Measurements from ENCODE around the gene HBQ1. TPM values are rescaled to one million over a fixed set of nuclear protein-coding genes. Genes with fewer than 3 reads are reported as not detected.
A peak's percentile ranks its signal among the peaks of the same experiment; 100 is the strongest.
"Not testable (repeated sequence)": the region's sequence is repeated elsewhere in the genome, so short reads cannot be mapped to it uniquely, and the experiment has no call there.

HBQ1 gene
- total RNA-seq: not detected
- long read RNA-seq: 0 reads

DNA sequence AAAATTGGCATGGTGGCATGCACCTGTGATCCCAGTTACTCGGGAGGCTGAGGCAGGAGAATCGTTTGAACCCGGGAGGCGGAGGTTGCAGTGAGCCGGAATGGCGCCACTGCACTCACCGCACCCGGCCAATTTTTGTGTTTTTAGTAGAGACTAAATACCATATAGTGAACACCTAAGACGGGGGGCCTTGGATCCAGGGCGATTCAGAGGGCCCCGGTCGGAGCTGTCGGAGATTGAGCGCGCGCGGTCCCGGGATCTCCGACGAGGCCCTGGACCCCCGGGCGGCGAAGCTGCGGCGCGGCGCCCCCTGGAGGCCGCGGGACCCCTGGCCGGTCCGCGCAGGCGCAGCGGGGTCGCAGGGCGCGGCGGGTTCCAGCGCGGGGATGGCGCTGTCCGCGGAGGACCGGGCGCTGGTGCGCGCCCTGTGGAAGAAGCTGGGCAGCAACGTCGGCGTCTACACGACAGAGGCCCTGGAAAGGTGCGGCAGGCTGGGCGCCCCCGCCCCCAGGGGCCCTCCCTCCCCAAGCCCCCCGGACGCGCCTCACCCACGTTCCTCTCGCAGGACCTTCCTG lies at the start of gene HBQ1:
Gene HBQ1 (plus strand): TSS at position 359 of the 575 bp plus-strand sequence. CDS start 28 bp downstream, at position 387.
- intact Hi-C loops (cut with DNase I, micrococcal nuclease): loop anchor here in 1 of 2 donors (5.0 kb wide), 1 partner anchor 73 kb away; no protein-coding TSS in a partner anchor
- DNase-seq: no peak
- peak; percentile 23 for ATAC-seq

DNA sequence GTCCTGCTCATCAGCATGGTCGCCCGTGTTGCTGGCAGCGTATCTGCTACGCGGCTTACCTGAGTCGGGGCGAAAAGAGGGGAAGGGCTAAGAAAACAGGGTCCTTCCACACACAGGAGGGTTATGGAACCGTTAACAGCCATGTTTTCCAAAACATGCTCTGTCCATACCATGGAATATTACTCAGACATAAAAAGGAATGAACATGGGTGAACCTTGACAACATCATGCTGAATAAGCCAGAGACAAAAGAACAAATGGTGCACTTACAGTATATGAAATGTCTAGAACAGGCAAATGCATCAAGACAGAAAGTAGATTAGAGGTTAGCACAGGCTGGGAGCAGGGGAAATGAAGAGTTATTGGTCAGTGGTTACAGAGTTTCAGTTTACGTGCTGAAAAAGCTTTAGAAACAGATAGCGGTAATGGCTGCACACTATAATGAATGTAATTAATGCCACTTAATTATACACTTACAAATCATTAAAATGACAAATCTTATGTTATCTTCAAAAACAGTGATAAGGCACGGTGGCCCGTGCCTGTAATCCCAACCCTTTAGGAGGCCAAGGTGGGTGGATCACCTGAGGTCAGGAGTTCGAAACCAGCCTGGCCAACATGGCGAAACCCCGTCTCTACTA lies 49.6 kb upstream of the HBQ1 start:
- intact Hi-C loops (cut with DNase I, micrococcal nuclease): no loop called here
- DNase-seq: no peak
- no peak for ATAC-seq

DNA sequence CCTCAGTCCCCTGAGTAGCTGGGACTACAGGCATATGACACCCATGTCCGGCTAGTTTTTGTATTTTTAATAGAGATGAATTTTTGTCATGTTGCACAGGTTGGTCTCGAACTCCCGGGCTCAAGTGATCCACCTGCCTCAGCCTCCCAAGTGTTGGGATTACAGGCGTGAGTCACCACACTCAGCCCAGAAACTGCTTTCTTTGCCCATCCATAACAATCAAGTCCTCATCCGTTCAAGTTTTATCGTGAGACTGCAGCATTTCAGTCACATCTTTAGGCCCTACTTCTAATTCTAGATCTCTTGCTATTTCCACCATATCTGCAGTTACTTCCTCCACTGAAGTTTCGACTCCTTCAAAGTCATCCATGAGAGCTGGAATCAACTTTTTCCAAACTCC lies 48.1 kb upstream of the HBQ1 start:
- ATAC-seq: no peak
- intact Hi-C loops (cut with DNase I, micrococcal nuclease): no loop called here

GRCh38 chr16:133716-134115 lies 46.5 kb upstream of the HBQ1 start:
- intact Hi-C loops (cut with DNase I, micrococcal nuclease): no loop called here
- no peak for DNase-seq
- ATAC-seq: no peak

More for the DNA sequence above, 48.1 kb upstream of the HBQ1 start:
- no peak for DNase-seq

- DNase-seq (peak; percentile 27), ATAC-seq (peak; percentile 40)
- intact Hi-C loops (cut with DNase I, micrococcal nuclease): no loop called here
These were observed 42.2 kb upstream of the HBQ1 start for GRCh38 chr16:138049-138417.

DNA sequence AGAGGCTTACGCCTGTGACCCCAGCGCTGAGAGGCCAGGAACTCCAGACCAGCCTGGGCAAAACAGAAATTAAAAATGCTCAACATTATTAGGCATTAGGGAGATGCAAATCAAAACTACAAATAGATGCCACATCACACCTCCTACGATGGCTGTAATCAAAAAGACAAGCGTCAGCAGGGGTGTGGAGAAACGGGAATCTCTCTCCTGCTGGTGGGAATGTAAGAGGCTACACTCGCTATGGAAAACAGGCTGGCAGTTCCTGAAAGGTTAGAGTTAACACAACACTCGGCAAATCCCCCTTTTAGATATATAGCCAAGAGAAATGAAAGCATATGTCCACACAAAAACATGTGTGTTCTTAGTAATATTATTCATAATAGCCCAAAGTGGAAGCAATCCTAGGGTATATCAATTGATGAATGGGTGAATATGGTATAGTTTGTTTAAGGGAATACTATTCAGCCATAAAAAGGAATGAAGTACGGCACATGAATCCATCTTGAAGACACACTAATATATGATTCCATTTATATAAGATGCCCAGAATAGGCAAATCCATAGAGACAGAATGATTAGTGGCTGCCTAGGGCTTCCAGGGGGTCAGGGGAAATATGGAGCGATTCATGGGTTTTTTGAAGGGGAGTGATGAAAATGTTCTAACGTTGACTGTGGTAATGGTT lies 39.9 kb upstream of the HBQ1 start:
- ATAC-seq (no peak), DNase-seq (no peak)
- intact Hi-C loops (cut with DNase I, micrococcal nuclease): no loop called here

DNA sequence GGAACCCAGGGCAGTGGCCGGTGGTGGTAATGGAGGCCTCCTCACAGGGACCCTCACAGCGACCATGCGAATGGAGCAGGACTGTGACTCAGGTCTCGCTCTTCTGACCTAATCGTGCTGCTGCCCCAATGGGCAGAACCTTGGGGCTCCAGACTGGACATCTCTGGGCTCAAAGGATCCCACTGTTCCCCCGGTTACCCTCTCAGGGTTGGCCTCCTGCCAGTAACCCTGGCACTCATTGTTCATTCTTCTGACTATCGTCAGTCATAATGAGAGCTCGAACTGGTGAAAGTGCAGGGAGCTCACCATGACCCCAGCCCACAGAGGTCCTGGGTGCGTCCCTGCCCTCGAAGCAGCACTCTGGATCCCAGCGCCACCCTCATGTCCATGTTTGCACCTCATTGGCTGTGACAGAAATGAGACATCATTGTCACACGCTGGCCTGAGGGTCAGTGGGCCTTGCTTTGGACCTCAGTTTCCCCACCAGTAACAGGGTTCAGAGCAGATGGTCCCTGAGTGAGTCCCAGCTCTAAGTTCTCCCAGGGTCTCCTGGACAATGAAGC lies 37.8 kb upstream of the HBQ1 start:
- DNase-seq (no peak), ATAC-seq (no peak)
- intact Hi-C loops (cut with DNase I, micrococcal nuclease): no loop called here

DNA sequence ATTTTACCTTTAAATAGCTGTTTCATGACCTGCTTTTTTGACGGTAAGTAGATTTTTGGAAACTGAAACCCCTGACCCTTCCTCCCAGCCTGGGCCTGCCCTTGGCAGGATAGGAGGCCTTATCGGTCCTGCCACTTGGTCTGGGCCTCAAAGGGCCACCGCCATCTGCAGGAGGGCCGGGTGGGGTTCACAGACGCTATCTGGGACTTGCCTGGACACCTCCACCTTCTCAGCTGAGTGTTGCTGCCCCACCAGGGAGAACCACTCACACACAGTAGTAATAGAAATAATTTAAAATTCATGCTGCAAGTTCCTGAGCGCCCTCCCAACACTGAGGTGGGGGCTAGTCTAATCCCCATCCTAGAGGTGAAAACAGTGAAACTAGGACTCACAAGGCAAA lies 37.2 kb upstream of the HBQ1 start:
- intact Hi-C loops (cut with DNase I, micrococcal nuclease): no loop called here
- DNase-seq: no peak
- no peak for ATAC-seq

DNA sequence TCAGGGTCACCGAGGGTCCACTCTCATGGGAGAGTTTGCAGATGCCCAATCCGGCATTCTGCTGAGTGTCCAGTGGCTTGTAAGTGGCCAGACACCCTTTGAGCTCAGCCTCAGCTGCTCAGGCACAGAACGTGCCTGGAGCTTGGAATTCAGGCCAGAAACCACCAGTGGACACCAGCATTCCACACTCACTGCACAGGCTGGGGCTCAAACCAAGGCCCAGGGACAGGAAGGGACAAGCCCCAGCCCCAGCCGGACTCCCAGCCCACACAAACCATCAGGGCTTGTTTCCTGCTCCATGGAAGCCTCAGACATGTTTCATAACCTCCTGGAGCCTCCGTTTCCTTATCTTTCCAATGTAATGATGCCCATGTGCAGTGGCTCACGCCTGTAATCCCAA lies 36.8 kb upstream of the HBQ1 start:
- DNase-seq (no peak), ATAC-seq (no peak)
- intact Hi-C loops (cut with DNase I, micrococcal nuclease): no loop called here

GRCh38 chr16:144797-145252 lies 35.4 kb upstream of the HBQ1 start:
- DNase-seq (no peak), ATAC-seq (no peak)
- intact Hi-C loops (cut with DNase I, micrococcal nuclease): no loop called here

- no peak for DNase-seq
- intact Hi-C loops (cut with DNase I, micrococcal nuclease): no loop called here
- no peak for ATAC-seq
These were observed 33.6 kb upstream of the HBQ1 start for GRCh38 chr16:146646-147045.

DNA sequence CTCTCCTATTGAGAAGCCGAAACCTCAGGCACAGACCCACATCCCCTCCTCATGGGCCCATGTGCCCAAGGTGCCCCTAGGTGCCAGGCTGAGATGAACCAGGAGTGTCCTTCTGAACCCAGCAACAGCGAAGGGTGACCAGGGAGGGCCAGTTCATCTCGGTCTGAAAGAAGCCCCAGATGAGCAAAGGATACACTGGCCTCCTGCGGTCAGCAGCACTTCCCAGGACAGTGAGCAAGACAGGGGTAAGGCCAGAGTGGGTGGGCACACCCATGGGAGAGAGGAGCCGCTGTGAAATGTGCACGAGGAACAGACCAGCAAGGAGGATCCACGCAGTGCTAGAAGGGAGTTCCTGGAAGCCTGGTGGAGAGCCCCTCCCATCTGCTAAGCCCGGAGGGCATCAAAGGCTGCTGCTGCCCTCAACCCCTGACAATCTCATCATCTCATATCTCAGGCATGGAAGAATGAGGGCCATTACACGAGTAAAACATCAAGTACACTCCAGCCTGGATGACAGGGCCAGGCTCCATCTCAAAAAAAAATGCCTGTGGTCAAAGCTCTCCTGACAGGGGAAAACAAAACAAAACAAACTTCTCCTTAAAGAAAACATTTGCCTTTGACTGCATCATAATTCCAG lies 31.1 kb upstream of the HBQ1 start:
- no peak for ATAC-seq
- no peak for DNase-seq
- intact Hi-C loops (cut with DNase I, micrococcal nuclease): no loop called here

- no peak for DNase-seq
- intact Hi-C loops (cut with DNase I, micrococcal nuclease): no loop called here
- ATAC-seq: no peak
These were observed 27.8 kb upstream of the HBQ1 start, which contains the start of gene HBZ for GRCh38 chr16:152141-153128. Gene HBZ (plus strand): TSS chr16:152644. CDS start chr16:152910, 266 bp downstream.

GRCh38 chr16:153129-153521 lies 27.1 kb upstream of the HBQ1 start:
- intact Hi-C loops (cut with DNase I, micrococcal nuclease); DNase-seq: not testable (repeated sequence)
- peak; percentile 13 for ATAC-seq

- ATAC-seq: peak; percentile 50
- intact Hi-C loops (cut with DNase I, micrococcal nuclease); DNase-seq: not testable (repeated sequence)
These were observed 26.6 kb upstream of the HBQ1 start for GRCh38 chr16:153550-154216.

- intact Hi-C loops (cut with DNase I, micrococcal nuclease): no loop called here
- peak in 1 of 2 donors; percentile 11 for DNase-seq
- peak; percentile 33 for ATAC-seq
These were observed 25.8 kb upstream of the HBQ1 start for GRCh38 chr16:154217-155030.

DNA sequence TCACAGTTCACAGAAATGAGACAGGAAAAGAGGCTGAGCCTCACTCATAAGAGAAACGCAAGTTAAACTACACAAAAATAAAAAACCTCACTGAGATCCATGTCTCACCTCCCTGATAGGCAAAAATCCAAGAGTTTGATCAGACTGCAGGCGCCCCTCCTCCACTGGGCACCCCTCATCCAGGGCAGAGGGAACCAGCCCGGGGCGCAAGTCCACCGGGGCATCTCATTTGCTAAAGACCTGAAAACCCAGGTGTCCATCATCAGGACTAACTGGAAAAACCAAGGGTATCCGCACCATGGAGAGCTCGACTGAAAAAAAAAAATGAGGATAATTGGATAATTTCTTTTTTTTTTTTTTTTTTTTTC lies 25.2 kb upstream of the HBQ1 start:
- ATAC-seq (no peak), DNase-seq (no peak)
- intact Hi-C loops (cut with DNase I, micrococcal nuclease): no loop called here

All from left colon (tissue), 2 donors.